ENCODE measurements around the gene ICOSLG.

Gene ICOSLG

GRCh38 chr21:44260791-44261631, 20.3 kb upstream of the ICOSLG start:
- Histone ChIP-seq H3K18ac (ENCODE audit: low read length) (peak overlapping the region; percentile 80), H2BK12ac (ENCODE audit: low read length) (peak overlapping the region; percentile 73), H3K23ac (ENCODE audit: low read depth, low read length, poor library complexity) (peak overlapping the region; percentile 31), H3K36me3 (replicated peaks in 1 of 2; ENCODE audit: control insufficient read depth in 2 of 2, insufficient read depth in 2 of 2, low read length in 2 of 2) (no peaks in the 10 kb centered on the region), H3K4ac (ENCODE audit: low read length) (peak overlapping the region; percentile 66), H3K9me3 (replicated peaks in 1 of 2; ENCODE audit: control insufficient read depth in 2 of 2, insufficient read depth in 1 of 2, low read depth in 1 of 2, low read length in 2 of 2) (peaks cover 0 to 2% of the 10 kb centered on the region in 2 donors), H3K14ac (ENCODE audit: low read length) (peak overlapping the region; percentile 56), H4K91ac (ENCODE audit: low read depth, low read length, poor library complexity) (no peak overlapping the region), H3K4me1 (ENCODE audit: control insufficient read depth in 2 of 2, insufficient read depth in 1 of 2, low read depth in 1 of 2, low read length in 2 of 2) (peaks cover 6 to 11% of the 10 kb centered on the region in 2 donors), H3K4me3 (ENCODE audit: low read length in 2 of 2) (peak overlapping the region in 1 of 2 donors; percentile 12), H2AFZ (ENCODE audit: low read length) (no peak overlapping the region), H3K27me3 (ENCODE audit: control insufficient read depth in 3 of 3, insufficient read depth in 3 of 3, low read depth in 1 of 3, low read length in 3 of 3) (peaks cover 0 to 26% (median 0%) of the 10 kb centered on the region in 3 experiments), H4K8ac (ENCODE audit: low read depth, low read length) (no peak overlapping the region), H3K27ac (replicated peaks; ENCODE audit: low read length) (no peak overlapping the region), H2BK120ac (ENCODE audit: low read depth, low read length) (peak overlapping the region; percentile 18), H3K4me2 (ENCODE audit: insufficient read depth, low read length, poor library complexity, severe bottlenecking) (no peak overlapping the region), H3K9ac (ENCODE audit: low read depth, low read length, poor library complexity) (peak overlapping the region; percentile 44), H2AK5ac (ENCODE audit: low read depth, low read length) (peak overlapping the region; percentile 99), H3K79me1 (ENCODE audit: low read depth, low read length) (no peaks in the 10 kb centered on the region), H2BK15ac (ENCODE audit: low read length) (peak overlapping the region; percentile 98), H2BK5ac (ENCODE audit: low read length) (peak overlapping the region; percentile 53)
- WGBS, 2 donors (ENCODE audit: extremely low coverage in 2 of 2, insufficient read length in 2 of 2, insufficient replicate concordance in 1 of 2) = no CpG with 5 or more reads among the region's 19 CpGs
- DNase-seq (ENCODE audit: low spot score) = no peak

DNA sequence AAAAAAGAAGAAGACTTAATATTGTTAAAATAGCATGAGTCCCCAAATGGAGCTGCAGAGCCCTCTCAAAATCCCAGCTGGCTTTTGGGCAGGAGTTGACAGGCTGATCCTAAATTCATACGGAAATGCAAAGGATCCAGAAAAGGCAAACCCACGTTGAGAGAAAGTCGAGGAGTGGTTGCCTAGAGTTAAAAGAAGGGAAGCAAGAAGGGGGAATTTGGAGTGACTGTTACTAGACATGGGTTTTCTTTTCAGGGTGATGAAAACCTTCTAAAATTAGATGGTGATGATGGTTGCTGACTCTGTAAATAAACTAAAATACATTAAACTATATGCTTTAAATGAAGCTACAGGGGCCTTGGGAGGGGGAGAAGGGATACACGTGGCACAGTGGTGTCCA, 19.3 kb upstream of the ICOSLG start:
- H3K79me1 ChIP-seq (ENCODE audit: low read depth, low read length) = no peaks in the 10 kb centered on the region
- H3K27ac ChIP-seq (replicated peaks; ENCODE audit: low read length) = no peak overlapping the region
- H2AK5ac ChIP-seq (ENCODE audit: low read depth, low read length) = no peak overlapping the region
- H2BK5ac ChIP-seq (ENCODE audit: low read length) = no peak overlapping the region
- H3K9ac ChIP-seq (ENCODE audit: low read depth, low read length, poor library complexity) = no peak overlapping the region
- H3K18ac ChIP-seq (ENCODE audit: low read length) = no peak overlapping the region
- no peak overlapping the region for H4K8ac ChIP-seq (ENCODE audit: low read depth, low read length)
- no peak overlapping the region for H2BK12ac ChIP-seq (ENCODE audit: low read length)
- DNase-seq (ENCODE audit: low spot score) = no peak
- peaks cover 0 to 2% of the 10 kb centered on the region in 2 donors for H3K9me3 ChIP-seq (replicated peaks in 1 of 2; ENCODE audit: control insufficient read depth in 2 of 2, insufficient read depth in 1 of 2, low read depth in 1 of 2, low read length in 2 of 2)
- no peak overlapping the region for H3K4me3 ChIP-seq (ENCODE audit: low read length in 2 of 2)
- no peak overlapping the region for H3K14ac ChIP-seq (ENCODE audit: low read length)
- H4K91ac ChIP-seq (ENCODE audit: low read depth, low read length, poor library complexity) = no peak overlapping the region
- peaks cover 6 to 11% of the 10 kb centered on the region in 2 donors for H3K4me1 ChIP-seq (ENCODE audit: control insufficient read depth in 2 of 2, insufficient read depth in 1 of 2, low read depth in 1 of 2, low read length in 2 of 2)
- no peaks in the 10 kb centered on the region for H3K36me3 ChIP-seq (replicated peaks in 1 of 2; ENCODE audit: control insufficient read depth in 2 of 2, insufficient read depth in 2 of 2, low read length in 2 of 2)
- no peak overlapping the region for H3K23ac ChIP-seq (ENCODE audit: low read depth, low read length, poor library complexity)
- no CpG with 5 or more reads among the region's 4 CpGs for WGBS, 2 donors (ENCODE audit: extremely low coverage in 2 of 2, insufficient read length in 2 of 2, insufficient replicate concordance in 1 of 2)
- no peak overlapping the region for H2BK15ac ChIP-seq (ENCODE audit: low read length)
- H2BK120ac ChIP-seq (ENCODE audit: low read depth, low read length) = no peak overlapping the region
- H3K27me3 ChIP-seq (ENCODE audit: control insufficient read depth in 3 of 3, insufficient read depth in 3 of 3, low read depth in 1 of 3, low read length in 3 of 3) = peaks cover 0 to 31% (median 0%) of the 10 kb centered on the region in 3 experiments
- no peak overlapping the region for H3K4ac ChIP-seq (ENCODE audit: low read length)
- H2AFZ ChIP-seq (ENCODE audit: low read length) = no peak overlapping the region
- H3K4me2 ChIP-seq (ENCODE audit: insufficient read depth, low read length, poor library complexity, severe bottlenecking) = no peak overlapping the region

DNA sequence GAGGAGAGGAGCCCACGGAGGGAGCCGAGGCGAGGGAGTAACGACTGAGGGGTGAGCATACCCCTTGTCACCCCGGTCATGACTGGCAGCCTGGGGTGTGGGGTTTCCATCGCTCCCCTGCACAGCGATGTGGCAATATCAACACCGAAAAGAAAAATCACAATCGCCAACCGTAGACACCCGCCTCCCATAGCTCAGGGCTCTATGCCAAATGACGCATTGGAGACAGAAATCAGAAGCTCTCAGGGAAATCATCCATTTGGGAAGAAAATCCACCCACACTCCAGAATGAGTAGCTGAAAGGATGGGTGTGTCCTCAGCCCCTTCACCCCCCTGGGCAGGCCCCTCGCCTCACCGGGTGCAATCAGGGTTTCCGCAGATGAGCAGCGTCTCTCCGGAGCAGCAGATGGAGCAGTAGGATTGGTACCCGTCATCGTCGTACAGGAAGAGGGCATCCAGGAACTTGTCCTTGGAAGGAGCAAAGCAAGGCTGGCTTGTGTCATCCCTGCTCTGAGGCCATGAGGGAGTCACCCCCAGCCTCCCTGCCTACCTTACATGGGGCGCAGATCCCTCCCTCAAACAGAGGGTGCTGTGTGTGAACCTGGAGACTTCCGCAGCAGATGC, 18.5 kb upstream of the ICOSLG start:
- Histone ChIP-seq H3K18ac (ENCODE audit: low read length) (peak overlapping the region; percentile 48), H3K4me1 (ENCODE audit: control insufficient read depth in 2 of 2, insufficient read depth in 1 of 2, low read depth in 1 of 2, low read length in 2 of 2) (peaks cover 6 to 11% of the 10 kb centered on the region in 2 donors), H3K27ac (replicated peaks; ENCODE audit: low read length) (no peak overlapping the region), H3K4ac (ENCODE audit: low read length) (no peak overlapping the region), H3K36me3 (replicated peaks in 1 of 2; ENCODE audit: control insufficient read depth in 2 of 2, insufficient read depth in 2 of 2, low read length in 2 of 2) (no peaks in the 10 kb centered on the region), H2BK12ac (ENCODE audit: low read length) (no peak overlapping the region), H2AFZ (ENCODE audit: low read length) (no peak overlapping the region), H3K9me3 (replicated peaks in 1 of 2; ENCODE audit: control insufficient read depth in 2 of 2, insufficient read depth in 1 of 2, low read depth in 1 of 2, low read length in 2 of 2) (peaks cover 0 to 2% of the 10 kb centered on the region in 2 donors), H3K14ac (ENCODE audit: low read length) (peak overlapping the region; percentile 97), H3K4me2 (ENCODE audit: insufficient read depth, low read length, poor library complexity, severe bottlenecking) (no peak overlapping the region), H2AK5ac (ENCODE audit: low read depth, low read length) (peak overlapping the region; percentile 81), H3K27me3 (ENCODE audit: control insufficient read depth in 3 of 3, insufficient read depth in 3 of 3, low read depth in 1 of 3, low read length in 3 of 3) (peaks cover 0 to 31% (median 0%) of the 10 kb centered on the region in 3 experiments), H2BK120ac (ENCODE audit: low read depth, low read length) (no peak overlapping the region), H3K4me3 (ENCODE audit: low read length in 2 of 2) (no peak overlapping the region), H4K91ac (ENCODE audit: low read depth, low read length, poor library complexity) (no peak overlapping the region), H3K23ac (ENCODE audit: low read depth, low read length, poor library complexity) (no peak overlapping the region), H2BK5ac (ENCODE audit: low read length) (no peak overlapping the region), H4K8ac (ENCODE audit: low read depth, low read length) (no peak overlapping the region), H3K79me1 (ENCODE audit: low read depth, low read length) (no peaks in the 10 kb centered on the region), H2BK15ac (ENCODE audit: low read length) (no peak overlapping the region), H3K9ac (ENCODE audit: low read depth, low read length, poor library complexity) (peak overlapping the region; percentile 60)
- no CpG with 5 or more reads among the region's 22 CpGs for WGBS, 2 donors (ENCODE audit: extremely low coverage in 2 of 2, insufficient read length in 2 of 2, insufficient replicate concordance in 1 of 2)
- no peak for DNase-seq (ENCODE audit: low spot score)
